Measurements from ENCODE around the gene PCP4. TPM values are rescaled to one million over a fixed set of nuclear protein-coding genes. Genes with fewer than 3 reads are reported as not detected.

PCP4 gene
- total RNA-seq, 1 experiment from 2014 or later, result 0.77 TPM

GRCh38 chr21:39900911-39901310 lies 33.7 kb downstream of the PCP4 start:
- TF ChIP-seq, protein P1, sequence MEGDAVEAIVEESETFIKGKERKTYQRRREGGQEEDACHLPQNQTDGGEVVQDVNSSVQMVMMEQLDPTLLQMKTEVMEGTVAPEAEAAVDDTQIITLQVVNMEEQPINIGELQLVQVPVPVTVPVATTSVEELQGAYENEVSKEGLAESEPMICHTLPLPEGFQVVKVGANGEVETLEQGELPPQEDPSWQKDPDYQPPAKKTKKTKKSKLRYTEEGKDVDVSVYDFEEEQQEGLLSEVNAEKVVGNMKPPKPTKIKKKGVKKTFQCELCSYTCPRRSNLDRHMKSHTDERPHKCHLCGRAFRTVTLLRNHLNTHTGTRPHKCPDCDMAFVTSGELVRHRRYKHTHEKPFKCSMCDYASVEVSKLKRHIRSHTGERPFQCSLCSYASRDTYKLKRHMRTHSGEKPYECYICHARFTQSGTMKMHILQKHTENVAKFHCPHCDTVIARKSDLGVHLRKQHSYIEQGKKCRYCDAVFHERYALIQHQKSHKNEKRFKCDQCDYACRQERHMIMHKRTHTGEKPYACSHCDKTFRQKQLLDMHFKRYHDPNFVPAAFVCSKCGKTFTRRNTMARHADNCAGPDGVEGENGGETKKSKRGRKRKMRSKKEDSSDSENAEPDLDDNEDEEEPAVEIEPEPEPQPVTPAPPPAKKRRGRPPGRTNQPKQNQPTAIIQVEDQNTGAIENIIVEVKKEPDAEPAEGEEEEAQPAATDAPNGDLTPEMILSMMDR (conservative IDR thresholded peaks at IDR 0.05), result no peak
- Histone ChIP-seq H2BK5ac (ENCODE audit: insufficient read length, low read length) (no peak overlapping the region), H3T11ph (ENCODE audit: low read length) (no peak overlapping the region), H3K23ac (ENCODE audit: insufficient read length, low read depth, low read length) (no peak overlapping the region), H3K23me2 (ENCODE audit: insufficient read length, low read depth, low read length, poor library complexity, severe bottlenecking) (no peaks in the 10 kb centered on the region), H4K91ac (ENCODE audit: insufficient read length, low read depth, low read length) (no peak overlapping the region), H4K5ac (ENCODE audit: insufficient read length, low read depth, low read length) (no peak overlapping the region), H2BK15ac (ENCODE audit: low read depth, low read length) (no peak overlapping the region), H2BK120ac (ENCODE audit: low read depth, low read length, poor library complexity, severe bottlenecking) (no peak overlapping the region), H4K20me1 (ENCODE audit: control insufficient read depth, insufficient read depth, insufficient read length) (no peaks in the 10 kb centered on the region), H3K79me1 (ENCODE audit: insufficient read depth, low read depth, low read length, poor library complexity, severe bottlenecking) (no peaks in the 10 kb centered on the region), H3K14ac (ENCODE audit: insufficient read depth, low read length) (no peak overlapping the region), H2BK20ac (ENCODE audit: low read depth, low read length, poor library complexity, severe bottlenecking) (no peak overlapping the region), H3K9ac (ENCODE audit: extremely low read depth, insufficient read length, low read length) (no peak overlapping the region), H2AFZ (ENCODE audit: low read length) (no peak overlapping the region), H3K4me1 (ENCODE audit: insufficient read depth, low read length) (no peaks in the 10 kb centered on the region), H2AK5ac (ENCODE audit: insufficient read length, low read length) (no peak overlapping the region), H3K18ac (ENCODE audit: insufficient read length, low read depth, low read length) (no peak overlapping the region), H3K9me3 (ENCODE audit: control insufficient read depth, low read depth, low read length) (no peaks in the 10 kb centered on the region), H3K4me2 (ENCODE audit: insufficient read depth, insufficient read length, low read length) (no peak overlapping the region), H3K4ac (ENCODE audit: low read depth, low read length) (no peak overlapping the region), H3K79me2 (ENCODE audit: insufficient read depth, low read length) (no peaks in the 10 kb centered on the region), H3K56ac (ENCODE audit: insufficient read length, low read depth, low read length) (no peak overlapping the region), H2BK12ac (ENCODE audit: insufficient read length, low read depth, low read length) (no peak overlapping the region), H4K8ac (replicated peaks; ENCODE audit: insufficient read length, low read depth, low read length) (no peak overlapping the region), H3K27ac (ENCODE audit: insufficient read length, low read depth, low read length) (no peak overlapping the region), H3K27me3 (ENCODE audit: insufficient read depth, low read length) (no peaks in the 10 kb centered on the region)
- DNase-seq, result no peak
- no peaks in the 10 kb centered on the region for H3K36me3 Mint-ChIP-seq (ENCODE audit: insufficient read depth in 1 of 3, low read depth in 3 of 3)
- peaks cover 2% of the 10 kb centered on the region; the same call in 1 of the 2 replicates for H3K27me3 Mint-ChIP-seq (ENCODE audit: low read depth)
- H3K4me3 Mint-ChIP-seq, result no peak overlapping the region
- no peaks in the 10 kb centered on the region; a peak in 1 of 5 replicates for H3K9me3 Mint-ChIP-seq
- no peaks in the 10 kb centered on the region for H3K4me1 Mint-ChIP-seq
- H3K27ac Mint-ChIP-seq, result no peak overlapping the region

Measured in H9 (cell line).